ENCODE data around the gene DOK6. TPM values are rescaled to one million over a fixed set of nuclear protein-coding genes. Genes with fewer than 3 reads are reported as not detected.

DOK6 gene
- total RNA-seq, 1 donor from 2014 or later = under 0.01 TPM

DNA sequence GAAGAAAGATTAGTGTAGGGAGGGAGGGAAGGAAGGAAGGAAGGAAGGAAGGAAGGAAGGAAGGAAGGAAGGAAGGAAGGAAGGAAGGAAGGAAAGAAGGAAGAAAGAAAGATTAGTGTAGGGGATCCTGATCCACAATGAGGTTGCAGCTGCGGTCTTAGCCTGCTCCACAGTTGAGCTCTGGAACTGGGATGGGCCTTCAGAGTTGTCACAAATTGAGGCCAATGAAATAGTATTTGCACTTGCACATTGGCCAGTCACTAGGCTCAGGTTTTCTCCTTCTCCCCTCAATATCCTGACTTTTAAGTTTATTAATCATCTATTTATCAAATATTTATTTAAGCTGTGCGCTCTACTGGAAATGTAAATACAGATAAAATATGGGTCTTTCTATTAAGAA lies 34.3 kb downstream of the DOK6 start:
- no peak for DNase-seq (ENCODE audit: low read depth, low spot score)

DNA sequence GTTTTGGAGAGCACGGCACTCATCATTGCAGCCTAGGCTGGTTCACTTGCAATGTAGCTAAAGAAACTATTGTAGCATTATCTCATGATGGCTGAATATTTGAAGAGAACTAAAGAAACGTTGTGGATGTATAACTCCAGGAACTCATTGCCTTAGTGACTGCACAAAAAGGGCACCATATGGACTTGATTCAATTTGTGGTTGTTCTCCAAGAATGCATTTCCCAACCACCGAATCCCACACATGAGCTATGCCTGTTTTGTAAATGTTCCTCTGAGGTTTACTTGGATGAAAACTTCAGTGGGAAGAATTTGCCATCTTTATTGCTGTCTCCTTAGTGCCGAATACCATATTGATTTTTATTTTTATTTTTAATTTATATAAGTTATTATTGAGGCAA lies 43.5 kb downstream of the DOK6 start:
- DNase-seq (ENCODE audit: low read depth, low spot score) = no peak

DNA sequence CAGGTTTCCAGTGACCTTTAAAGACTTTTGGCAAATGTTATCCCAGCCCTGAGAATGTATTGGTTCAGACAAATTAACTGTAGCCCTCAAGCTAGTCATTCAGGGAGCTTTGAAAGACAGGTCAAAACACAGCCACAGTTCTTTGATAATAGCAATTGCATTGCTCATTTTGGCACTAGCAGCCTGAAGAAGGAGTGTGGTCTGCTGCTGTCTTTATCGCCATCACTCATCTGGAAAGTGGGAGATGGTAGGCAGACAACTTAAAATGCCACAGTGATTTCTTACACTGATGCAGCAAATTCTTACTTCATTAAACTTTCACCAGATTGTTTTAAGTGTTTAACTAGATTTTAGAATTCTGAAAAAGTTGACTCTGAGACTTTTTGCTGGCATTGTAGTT lies 47.2 kb downstream of the DOK6 start:
- DNase-seq (ENCODE audit: low read depth, low spot score) = no peak

DNA sequence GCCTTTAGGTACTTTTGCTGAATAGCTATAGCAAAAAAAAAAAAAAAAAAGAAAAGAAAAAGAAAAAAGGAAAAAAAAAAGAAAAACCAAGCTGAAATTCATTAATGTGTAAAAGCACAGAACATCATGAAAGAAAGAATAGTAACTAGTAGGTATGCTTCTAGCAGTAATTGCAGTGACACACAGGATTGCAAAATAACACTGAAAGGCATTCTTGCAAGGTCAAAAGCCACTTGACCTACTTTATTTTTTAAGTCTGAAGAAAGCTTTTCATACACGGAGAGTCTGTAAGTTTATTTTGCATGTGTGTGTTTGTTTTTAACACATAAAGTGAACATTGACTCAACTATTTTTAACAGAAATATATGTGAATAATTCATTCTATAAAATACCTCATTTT lies 54.4 kb downstream of the DOK6 start:
- no peak for DNase-seq (ENCODE audit: low read depth, low spot score)

DNA sequence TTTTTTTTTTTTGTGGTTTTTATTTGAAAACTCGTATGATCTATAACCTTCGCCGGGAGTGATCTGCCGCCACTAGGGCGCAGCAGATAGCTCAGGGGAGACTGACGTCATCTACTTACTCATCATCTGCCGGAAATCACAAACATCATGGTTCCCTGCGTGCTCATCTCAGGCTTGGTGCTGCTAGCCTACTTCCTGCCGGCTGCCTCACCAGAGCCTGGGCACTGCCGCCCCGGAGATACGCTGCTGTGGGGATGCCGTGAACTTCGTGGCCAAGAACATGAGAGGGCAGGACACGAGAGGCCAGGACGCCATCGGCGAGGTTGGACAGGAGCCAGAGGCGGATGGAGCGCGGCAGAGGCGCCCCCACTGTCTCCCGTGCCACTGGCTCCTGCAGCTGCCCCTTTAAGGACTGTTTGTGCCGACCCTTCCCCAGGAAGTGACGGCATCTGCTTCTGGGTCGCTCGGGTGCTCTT lies 68.8 kb downstream of the DOK6 start:
- DNase-seq (ENCODE audit: low read depth, low spot score) = no peak

DNA sequence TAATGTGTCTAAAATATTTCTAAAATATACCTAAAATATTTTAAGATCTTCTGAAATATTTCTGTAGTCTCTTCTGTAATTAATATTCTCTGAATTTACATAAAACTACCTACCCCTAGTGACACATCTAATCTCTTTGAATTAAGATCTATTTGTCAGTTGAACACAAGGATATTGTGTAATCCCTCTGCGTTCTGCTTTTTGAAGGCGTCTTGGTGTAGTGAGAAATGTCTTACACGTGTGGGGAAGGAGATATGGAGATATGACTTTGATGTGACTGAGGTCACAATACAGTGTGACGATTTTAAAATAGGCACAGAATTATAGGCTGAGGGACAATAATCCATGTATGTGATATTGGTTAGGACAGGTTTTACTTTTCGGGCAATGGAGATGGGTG lies 79.8 kb downstream of the DOK6 start:
- no peak for DNase-seq (ENCODE audit: low read depth, low spot score)

DNA sequence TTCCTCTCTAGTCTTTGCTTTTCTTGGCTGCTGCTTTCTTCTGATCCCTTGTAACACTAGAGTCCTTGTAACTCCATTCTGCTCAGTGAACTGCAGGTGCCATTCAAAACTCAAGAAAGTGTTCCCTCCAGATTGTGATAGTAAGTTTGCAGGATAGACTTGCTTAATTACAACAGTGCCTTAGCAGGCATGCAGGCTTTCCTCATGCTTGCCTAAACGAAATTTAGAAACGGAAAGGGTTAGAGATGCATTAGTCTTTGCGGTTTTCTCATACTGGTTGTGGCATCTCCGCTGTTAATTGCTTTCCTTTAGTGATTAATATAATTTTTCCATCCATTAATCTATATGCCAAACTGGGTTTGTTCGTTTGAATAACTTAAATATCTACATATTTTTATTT lies 82.9 kb downstream of the DOK6 start:
- DNase-seq (ENCODE audit: low read depth, low spot score) = no peak

DNA sequence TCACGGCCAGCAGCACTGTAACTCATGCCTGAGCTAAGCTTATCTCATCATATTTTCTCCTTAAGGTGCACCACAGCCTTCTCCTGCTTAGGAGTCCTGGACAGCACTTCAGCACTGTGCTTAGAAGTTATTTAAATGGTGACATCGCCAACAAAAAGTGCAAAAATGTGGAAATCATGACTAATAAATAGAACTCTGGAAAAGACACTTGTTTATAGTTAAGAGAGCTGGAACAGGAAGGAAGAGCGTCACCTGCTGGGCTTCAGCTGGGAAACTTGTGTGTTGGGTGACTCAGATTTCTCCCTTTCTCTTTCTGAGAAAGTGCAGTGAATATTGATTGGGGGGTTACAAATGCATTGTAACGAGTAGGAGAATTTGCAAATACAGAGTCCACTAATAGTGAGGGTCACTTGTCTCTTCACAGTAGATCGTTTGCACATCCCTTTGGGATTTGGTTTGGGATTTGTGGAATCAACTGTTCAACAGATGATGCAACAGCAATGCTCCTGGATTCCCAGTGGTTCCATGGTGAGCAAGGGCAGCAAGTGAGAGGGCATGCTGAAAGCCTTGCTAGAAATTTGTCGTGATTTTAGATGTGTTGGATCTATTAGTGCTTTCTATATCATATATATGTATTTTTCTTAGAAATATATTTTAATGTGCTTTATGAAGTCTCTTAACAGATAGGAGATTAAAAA lies 84.2 kb downstream of the DOK6 start:
- no peak for DNase-seq (ENCODE audit: low read depth, low spot score)

DNA sequence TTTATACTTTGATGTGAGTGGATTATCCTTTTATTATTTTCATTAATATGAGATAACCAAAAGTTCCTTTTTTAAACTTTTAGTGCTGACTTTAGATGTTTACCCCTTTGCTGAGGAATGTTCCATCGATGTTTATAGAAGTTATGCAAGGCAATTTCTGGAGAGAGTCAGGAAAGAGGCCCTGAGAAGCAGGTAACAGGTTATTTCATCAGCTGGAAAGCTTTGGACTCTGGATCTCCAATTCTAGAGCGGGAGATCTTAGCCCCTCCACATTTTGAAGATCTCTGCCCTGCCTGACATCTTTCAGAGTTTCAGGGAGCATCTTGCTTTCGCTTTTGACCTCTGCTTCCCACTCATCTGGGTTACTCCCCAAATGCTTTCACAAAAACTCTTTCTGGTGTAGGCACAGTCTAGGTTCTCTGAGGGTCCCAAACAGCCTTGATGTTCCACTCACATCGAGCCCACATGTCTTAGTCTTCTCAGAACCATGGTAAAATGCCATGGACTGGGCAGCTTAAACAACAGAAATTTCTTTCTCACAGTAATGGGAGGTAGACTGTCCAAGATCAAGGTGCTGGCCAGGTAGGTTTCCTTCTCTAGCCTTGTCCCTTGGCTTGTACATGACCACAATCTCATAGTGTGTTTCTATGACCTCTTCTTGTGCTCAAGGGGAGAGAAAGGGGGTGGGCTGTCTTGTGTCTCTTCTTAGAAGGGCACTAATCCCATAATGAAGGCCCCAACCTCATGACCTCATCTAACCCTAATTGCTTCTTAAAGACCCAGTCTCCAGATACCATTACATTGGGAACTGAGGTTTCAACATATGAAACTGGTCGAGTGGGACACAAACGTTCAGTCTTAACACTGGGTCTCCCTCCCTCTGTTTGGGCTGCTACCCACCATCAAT lies 87.1 kb downstream of the DOK6 start:
- no peak for DNase-seq (ENCODE audit: low read depth, low spot score)

DNA sequence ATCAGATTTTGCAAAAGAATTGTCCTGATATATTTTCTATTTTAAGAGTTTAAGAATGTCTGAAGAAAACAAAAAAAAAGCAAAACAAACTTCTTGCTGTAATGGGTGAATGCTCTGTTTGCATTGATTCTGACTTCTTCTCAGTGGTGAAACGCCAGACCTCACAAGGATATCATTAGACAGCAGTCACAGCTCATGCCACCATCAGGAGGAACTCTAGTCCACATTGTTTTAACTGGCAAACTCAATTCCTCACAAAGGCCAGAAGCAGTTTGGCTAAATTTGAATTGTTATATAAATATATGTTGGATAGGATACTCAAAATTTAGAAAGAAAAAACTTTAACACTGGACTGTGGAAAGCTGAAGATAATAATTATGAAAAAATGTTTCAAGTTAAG lies 89.4 kb downstream of the DOK6 start:
- DNase-seq (ENCODE audit: low read depth, low spot score) = no peak

DNA sequence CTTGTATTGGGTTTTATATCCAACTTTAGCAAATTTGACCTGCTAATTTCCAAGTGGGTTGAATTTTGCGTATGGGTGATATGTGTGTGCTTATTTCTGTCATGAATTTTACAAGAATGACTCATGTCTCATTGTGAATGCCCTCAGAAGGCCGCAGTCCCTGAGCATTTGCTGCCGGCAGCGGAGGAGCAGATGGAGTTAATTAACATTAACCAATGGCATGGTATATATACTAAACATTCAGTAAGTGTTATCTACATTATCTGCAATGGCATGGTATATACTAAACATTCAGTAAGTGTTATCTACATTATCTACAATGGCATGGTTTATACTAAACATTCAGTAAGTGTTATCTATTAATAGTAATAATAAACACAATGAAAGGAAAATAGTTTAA lies 90.1 kb downstream of the DOK6 start:
- DNase-seq (ENCODE audit: low read depth, low spot score) = no peak

DNA sequence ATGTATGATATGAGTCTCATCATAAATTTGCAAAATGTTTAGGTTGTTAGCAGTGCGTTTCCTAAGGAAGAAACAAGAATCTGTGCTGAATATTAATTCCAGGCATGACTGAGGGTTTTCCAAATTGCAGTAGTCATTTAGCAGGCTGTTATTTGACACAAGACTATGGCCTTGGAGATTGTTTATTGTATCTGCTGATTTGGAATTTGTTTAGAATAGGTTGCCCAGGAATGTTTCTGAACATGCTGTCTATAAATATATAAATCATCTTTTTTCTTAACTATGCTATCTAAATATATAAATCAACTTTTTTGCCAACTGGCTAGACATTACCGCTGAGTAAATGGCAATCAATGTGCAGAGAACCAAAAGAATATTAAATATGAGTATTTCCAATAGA lies 90.9 kb downstream of the DOK6 start:
- DNase-seq (ENCODE audit: low read depth, low spot score) = no peak

DNA sequence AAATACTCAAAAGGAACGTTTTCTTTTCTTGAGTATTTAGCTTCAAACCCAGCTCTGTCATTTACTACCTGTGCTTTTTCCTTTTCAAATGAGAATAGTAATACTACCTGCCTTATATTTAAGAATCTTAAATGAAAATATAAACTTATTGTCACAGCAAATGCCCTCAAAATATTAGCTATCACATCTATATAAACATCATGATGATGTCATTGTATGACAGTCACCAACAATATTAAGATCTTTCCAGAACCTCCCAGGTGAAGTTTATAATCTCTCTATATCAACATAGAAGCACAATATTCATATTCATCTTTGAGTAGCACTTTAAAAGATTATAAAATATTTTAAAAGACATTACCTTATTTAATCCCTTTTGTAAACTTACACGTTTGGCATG lies 92.2 kb downstream of the DOK6 start:
- DNase-seq (ENCODE audit: low read depth, low spot score) = no peak

DNA sequence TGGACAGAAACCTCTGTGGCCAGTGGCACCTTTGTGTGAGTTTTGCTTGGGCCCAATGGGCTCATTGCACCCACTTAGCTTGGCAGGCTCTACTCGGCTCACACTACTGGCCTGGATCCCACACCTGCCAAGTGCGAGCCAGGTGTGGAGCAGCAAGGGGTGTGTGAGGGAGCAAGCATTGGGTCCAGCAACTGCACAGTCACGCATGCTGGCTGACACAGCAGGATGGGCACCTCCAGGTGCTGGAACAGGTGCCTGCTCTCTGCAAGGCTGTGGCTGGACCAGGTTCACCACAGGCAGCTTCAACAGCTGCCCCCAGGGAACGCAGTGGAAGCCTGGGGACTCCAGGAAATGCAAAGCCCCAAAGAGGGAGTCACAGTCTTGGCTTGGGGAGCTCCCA lies 94.2 kb downstream of the DOK6 start:
- DNase-seq (ENCODE audit: low read depth, low spot score) = no peak

DNA sequence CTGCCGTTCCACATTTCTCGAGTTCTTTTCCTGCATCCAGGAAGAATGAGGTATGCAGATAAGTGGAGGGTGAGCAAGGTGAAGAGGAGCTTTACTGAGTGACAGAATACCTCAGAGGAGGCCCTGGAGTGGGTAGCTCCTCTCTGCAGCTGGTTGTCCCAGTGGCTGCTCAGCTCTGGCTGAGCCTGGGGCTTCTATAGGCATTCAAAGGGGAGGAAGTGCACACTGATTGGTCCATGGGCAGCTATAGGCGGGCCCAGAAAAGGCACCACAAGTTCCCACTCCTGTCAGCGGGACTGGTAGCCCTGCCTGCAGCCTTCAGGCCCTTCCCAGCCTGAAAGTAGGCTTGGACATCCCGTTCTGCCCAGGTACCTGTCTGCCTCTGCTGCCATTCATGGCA lies 94.7 kb downstream of the DOK6 start:
- DNase-seq (ENCODE audit: low read depth, low spot score) = no peak

DNA sequence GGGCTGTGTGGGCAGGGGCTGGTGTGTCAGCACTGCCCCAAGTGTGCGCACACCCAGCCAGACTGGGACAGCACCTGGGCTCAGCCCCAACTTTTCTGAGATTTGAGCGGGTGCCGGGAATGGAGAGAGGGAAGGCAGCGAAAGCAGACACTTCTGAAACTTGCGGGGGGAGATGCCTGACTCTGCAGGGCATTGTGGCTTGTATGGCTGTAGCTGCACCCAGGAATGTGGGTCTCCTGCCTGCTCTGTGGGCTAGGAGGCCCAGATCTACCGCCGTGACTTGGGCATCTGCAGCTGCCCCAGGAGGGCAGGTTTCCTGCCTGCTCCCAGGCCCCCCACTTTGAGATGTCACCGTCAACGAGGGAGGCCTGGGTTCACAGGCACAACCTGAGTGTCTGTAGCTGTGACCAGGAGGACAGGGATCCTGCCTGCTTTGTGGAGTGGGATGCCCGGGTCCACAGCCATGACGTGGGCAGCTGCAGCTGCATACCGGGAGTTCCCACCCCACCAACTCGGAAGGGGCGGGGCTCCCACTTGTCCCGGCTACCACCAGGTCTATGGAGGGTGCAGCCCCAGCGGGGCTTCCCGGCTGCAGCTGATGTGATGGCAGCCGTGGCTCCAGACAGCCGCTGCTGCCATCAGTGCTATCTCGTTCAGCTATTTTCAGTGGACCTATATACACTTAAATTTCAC lies 95.3 kb downstream of the DOK6 start:
- DNase-seq (ENCODE audit: low read depth, low spot score) = no peak

DNA sequence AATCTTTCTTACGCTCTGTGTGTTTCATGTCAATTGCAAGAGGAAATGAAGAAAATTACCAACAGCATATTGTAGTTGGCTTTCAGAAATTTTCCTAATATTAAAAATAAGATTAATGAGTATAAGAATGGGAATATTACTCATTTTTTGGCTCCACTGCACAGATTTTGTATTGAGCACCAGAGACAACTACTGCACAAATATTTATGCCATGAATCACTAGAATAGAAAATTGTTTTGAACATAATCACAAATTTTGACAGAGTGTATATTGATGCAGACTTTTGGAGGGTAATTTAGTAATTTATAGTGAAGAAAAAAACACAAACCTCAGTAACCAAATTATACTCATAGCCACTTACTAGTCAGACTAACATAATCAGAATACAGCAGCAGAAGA lies 118.3 kb downstream of the DOK6 start:
- no peak for DNase-seq (ENCODE audit: low read depth, low spot score)

DNA sequence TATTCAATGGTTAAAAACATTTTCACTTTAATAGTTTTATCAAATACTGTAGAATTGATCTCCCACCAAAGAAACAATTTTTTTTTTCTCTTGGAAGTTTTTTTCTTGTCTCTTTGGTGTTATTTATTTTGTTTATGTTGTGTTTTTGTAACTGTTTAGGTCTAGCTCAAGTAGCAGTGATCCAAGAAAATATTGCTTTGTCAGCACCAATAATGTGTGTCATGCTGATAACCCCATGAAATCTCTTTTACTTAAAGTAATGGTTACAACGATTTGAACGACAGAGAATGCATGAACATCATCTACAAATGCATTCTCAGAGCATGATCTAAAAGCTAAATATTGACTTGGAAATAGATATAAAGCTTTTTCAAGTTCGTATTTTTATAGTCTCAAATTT lies 122.9 kb downstream of the DOK6 start:
- DNase-seq (ENCODE audit: low read depth, low spot score) = no peak

DNA sequence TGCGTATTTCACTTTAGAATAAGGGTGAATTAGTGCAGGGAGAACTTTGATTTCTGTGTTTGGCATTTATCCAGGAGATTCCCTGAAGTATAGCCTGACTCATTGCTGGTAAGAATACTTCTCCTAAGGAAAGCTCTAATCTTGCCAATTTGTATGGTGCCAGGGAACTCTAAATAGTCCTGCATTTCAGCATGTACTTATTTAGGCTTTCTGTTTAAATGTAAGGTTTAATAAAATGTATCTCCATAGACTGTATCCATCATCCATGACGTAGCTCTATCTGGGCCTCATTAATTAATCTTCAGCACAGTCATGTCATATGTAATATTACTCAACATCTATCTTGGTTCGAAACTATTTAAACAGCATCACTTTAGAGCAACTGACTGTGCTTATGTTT lies 127.7 kb downstream of the DOK6 start:
- no peak for DNase-seq (ENCODE audit: low read depth, low spot score)

DNA sequence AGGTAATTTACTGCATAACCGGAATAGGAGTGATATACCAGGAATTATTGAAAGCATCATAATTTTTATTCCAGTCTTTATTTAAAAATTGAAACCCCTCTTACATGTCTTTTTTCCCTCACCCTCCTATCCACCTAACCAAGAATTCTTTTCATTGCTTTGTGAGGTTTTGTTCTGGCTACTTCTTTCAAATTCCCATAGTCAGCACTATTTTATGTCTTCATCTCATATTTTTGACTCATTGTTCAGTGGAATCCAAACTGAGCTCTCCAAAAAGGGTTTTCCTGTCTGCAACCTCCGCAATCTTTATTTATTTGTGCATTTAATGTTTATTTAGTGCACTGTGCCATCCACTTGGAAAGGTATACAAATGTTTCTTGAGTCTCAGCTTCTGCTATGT lies 128.5 kb downstream of the DOK6 start:
- no peak for DNase-seq (ENCODE audit: low read depth, low spot score)

DNA sequence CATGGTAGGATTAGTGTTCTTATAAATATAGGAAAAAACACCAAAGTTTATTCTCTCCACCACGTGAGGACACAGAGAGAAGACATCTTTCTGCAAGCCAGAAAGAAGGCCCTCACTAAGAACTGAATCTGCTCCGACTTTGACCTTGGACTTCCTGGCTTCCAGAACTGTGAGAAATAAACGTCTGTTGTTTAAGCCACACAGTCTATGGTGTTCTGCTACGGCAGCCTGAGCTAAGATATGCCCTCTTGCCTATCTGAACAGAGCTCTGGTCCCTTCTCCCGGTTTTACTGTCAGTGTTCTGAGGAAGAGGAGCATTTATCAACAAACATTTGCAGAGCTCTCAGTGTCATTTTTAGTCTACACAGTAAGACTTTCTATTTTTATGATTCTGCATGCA lies 131.3 kb downstream of the DOK6 start:
- no peak for DNase-seq (ENCODE audit: low read depth, low spot score)

DNA sequence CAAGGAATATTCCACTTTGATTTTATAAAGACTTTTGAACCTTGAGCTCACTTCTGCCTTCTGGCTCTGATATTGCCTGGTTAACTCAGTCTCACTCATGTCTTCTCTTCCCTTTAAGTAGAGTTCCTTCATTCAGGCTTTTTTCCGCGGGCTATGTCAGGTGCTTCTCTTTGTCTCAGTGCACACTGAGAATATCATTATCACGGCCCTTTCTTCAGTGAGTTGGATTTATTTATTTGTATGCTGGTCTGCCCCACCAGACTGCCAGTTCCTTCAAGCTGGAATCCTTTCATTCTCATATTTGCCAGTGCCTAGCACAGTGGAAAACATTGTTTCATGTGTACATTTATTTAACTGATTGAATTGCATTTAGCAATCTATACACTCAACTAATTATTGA lies 136.5 kb downstream of the DOK6 start:
- no peak for DNase-seq (ENCODE audit: low read depth, low spot score)

Measured in pulmonary artery endothelial cell (primary cell).